Endodermal cell (in vitro differentiated cells): ENCODE measurements around the gene TNF. TPM values are rescaled to one million over a fixed set of nuclear protein-coding genes. Genes with fewer than 3 reads are reported as not detected.

ENCODE experiments used
- DNase-seq: peaks from one replicate; pipeline ENCODE4 v3.0.0-alpha.2; 2017
- H3K27ac ChIP-seq: 2 replicates; pipeline ENCODE4 v1.5.1; 2013; ENCODE audit warnings: mild to moderate bottlenecking, low read depth, low read length, moderate library complexity
- H3K27me3 ChIP-seq: 2 replicates; pipeline ENCODE4 v1.6.1; 2013; ENCODE audit warnings: mild to moderate bottlenecking, low read length, moderate library complexity; ENCODE audit not compliant: insufficient read depth, control insufficient read depth, poor library complexity, severe bottlenecking
- H3K36me3 ChIP-seq: 2 replicates; pipeline ENCODE4 v1.7.0; 2013; ENCODE audit warnings: mild to moderate bottlenecking, low read length, moderate library complexity; ENCODE audit not compliant: control insufficient read depth, insufficient read depth
- H3K4me1 ChIP-seq: one replicate; pipeline ENCODE4 v1.7.0; 2013; ENCODE audit warnings: low read length; ENCODE audit not compliant: control insufficient read depth, insufficient read depth
- H3K4me3 ChIP-seq: 2 replicates; pipeline ENCODE4 v1.5.1; 2013; ENCODE audit warnings: mild to moderate bottlenecking, low read length, moderate library complexity
- H3K9ac ChIP-seq: 2 replicates; pipeline ENCODE4 v1.6.1; 2013; ENCODE audit warnings: mild to moderate bottlenecking, low read length, moderate library complexity; ENCODE audit not compliant: poor library complexity, severe bottlenecking; ENCODE audit errors: extremely low read depth
- H3K9me3 ChIP-seq: 2 replicates; pipeline ENCODE4 v1.6.1; 2013; ENCODE audit warnings: mild to moderate bottlenecking, low read length, moderate library complexity; ENCODE audit not compliant: control insufficient read depth
- H3K27ac Mint-ChIP-seq: 2 replicates; pipeline ENCODE4 v1.8.0; 2020; ENCODE audit warnings: mixed read lengths
- H3K27me3 Mint-ChIP-seq: 2 replicates; pipeline ENCODE4 v1.8.0; 2021; ENCODE audit warnings: mild to moderate bottlenecking, mixed read lengths; ENCODE audit not compliant: insufficient read depth
- H3K36me3 Mint-ChIP-seq: 2 replicates; pipeline ENCODE4 v1.8.0; 2020; ENCODE audit warnings: low read depth, mixed read lengths
- H3K4me1 Mint-ChIP-seq: 2 replicates; pipeline ENCODE4 v1.8.0; 2020; ENCODE audit warnings: mixed read lengths
- H3K4me3 Mint-ChIP-seq: 2 replicates; pipeline ENCODE4 v1.8.0; 2020; ENCODE audit warnings: mild to moderate bottlenecking, moderate library complexity, mixed read lengths
- H3K9me3 Mint-ChIP-seq: 2 replicates; pipeline ENCODE4 v1.8.0; 2020; ENCODE audit warnings: mild to moderate bottlenecking, mixed read lengths
- WGBS, 2 experiments: methylation state at CpG; one replicate each; pipeline versions ENCODE4 v1.1.5 to v1.1.7; 2013; ENCODE audit warnings: missing lambda C conversion rate in 2 of 2, mixed read lengths in 1 of 2; ENCODE audit not compliant: insufficient coverage in 1 of 2, insufficient read length in 1 of 2; 5-methylcytosine and 5-hydroxymethylcytosine counted together
- total RNA-seq, 2 donors: library from RNA; stranded (reverse); fragmentation: NEBNext Ultra II Directional in 1 of 2; extraction: Animal tissue kit (Norgen Biotek cat#: 25700) in 1 of 2; gene quantifications; 2 replicates in 1 of 2; 3 replicates in 1 of 2; pipeline ENCODE4 v1.2.1, GENCODE V29; 2021
- TF ChIP-seq, protein P1 (sequence below): fragments of 200-600 bp; sonication (generic); conservative IDR thresholded peaks from 2 replicates; pipeline ENCODE4 v1.5.0; 2021; ENCODE audit warnings: antibody characterized with exemption, mild to moderate bottlenecking

The TNF gene
- total RNA-seq, 2 donors from 2014 or later: not detected

DNA sequence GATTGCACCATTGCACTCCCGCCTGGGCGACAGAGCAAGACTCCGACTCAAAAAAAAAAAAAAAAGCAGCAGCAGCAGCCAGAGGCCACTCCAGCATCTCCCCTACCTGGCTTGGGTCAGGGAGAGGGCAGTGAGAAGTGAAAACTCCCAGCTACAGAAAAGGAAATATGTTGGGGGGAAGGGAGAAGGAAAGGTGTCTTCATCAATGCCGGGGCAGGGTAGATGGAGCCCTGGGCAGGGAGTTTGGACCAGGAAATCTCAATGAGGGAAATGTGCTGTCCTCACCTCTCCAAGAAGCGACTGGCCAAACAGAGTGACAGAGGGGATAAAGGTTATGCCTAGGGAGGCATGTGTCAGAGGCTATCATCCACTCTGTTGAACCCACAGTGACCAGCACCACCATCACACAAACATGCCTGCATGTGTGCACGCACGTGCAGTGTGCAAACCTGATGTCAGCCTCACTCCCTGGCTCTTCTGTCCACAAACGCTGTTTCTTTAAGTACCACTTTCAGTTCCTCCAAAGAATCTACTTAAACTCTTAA is 38.8 kb downstream of the TNF start:
- H3K4me3 ChIP-seq: no peak overlapping the region
- H3K9ac ChIP-seq: no peak overlapping the region
- H3K4me3 Mint-ChIP-seq: no peak overlapping the region
- no peak overlapping the region for H3K27ac ChIP-seq
- no peaks in the 10 kb centered on the region for H3K36me3 Mint-ChIP-seq
- H3K36me3 ChIP-seq: no peaks in the 10 kb centered on the region
- no peak for DNase-seq
- H3K27me3 ChIP-seq: no peaks in the 10 kb centered on the region
- no peaks in the 10 kb centered on the region for H3K9me3 ChIP-seq
- H3K4me1 Mint-ChIP-seq: peaks cover 16% of the 10 kb centered on the region
- H3K4me1 ChIP-seq: no peaks in the 10 kb centered on the region
- TF ChIP-seq, protein P1, sequence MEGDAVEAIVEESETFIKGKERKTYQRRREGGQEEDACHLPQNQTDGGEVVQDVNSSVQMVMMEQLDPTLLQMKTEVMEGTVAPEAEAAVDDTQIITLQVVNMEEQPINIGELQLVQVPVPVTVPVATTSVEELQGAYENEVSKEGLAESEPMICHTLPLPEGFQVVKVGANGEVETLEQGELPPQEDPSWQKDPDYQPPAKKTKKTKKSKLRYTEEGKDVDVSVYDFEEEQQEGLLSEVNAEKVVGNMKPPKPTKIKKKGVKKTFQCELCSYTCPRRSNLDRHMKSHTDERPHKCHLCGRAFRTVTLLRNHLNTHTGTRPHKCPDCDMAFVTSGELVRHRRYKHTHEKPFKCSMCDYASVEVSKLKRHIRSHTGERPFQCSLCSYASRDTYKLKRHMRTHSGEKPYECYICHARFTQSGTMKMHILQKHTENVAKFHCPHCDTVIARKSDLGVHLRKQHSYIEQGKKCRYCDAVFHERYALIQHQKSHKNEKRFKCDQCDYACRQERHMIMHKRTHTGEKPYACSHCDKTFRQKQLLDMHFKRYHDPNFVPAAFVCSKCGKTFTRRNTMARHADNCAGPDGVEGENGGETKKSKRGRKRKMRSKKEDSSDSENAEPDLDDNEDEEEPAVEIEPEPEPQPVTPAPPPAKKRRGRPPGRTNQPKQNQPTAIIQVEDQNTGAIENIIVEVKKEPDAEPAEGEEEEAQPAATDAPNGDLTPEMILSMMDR: no peak
- 86 to 92% methylated on average over 3 to 8 of the region's 8 CpGs for WGBS, 2 experiments
- no peak overlapping the region for H3K27ac Mint-ChIP-seq
- H3K9me3 Mint-ChIP-seq: no peaks in the 10 kb centered on the region
- no peaks in the 10 kb centered on the region for H3K27me3 Mint-ChIP-seq

DNA sequence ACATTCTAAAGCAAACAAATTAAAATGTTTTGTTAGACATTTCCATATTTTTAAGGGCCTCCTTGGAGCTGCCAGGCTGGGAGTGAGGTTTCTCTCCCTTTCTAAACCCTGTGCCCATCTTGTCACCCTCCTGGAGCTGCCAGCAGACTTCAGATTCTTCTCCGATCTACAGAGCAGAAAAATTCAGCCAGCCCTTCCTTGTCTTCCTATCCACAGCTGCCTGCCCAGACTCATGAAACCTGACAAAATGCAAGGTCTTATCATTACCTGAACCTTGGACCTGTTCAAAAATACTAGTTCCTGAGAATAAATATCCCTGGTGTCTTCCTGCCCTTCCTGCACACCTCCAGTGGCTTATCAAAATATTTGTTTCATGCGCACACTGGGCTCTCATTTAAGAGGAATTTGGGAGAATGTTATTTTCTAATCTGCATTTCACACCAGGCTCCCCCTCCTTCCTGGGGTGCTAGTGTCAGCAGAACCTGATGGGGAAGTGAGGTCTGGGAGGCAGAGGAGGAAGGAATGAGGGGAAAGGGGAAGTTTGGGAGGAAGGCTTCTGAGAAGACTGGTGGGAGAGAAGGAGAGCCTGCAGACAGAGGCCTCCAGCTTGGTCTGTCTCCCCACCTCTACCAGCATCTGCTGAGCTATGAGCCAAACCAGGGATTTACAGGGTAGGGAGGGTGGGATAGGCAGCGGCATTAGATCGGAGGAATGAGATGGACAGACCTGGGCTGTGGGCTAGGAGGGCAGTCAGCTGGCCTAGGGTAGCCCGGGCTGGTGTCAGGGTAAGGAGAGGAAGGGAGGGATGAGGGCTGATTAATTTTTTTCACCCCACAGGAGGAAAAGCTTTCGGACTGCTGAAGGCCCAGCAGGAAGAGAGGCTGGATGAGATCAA is 39.6 kb downstream of the TNF start, which contains the start of gene AIF1:
AIF1 (plus strand) TSS at position 551 of the 895 bp plus-strand sequence; CDS start at position 647, 96 bp downstream.
- Mint-ChIP-seq H3K27me3 (no peaks in the 10 kb centered on the region), H3K36me3 (no peaks in the 10 kb centered on the region), H3K27ac (peak within 1 kb of the TSS; percentile 29), H3K4me1 (peaks cover 16% of the 10 kb centered on the region), H3K4me3 (no peak within 1 kb of the TSS), H3K9me3 (no peaks in the 10 kb centered on the region)
- H3K4me3 ChIP-seq: no peak within 1 kb of the TSS
- no peaks in the 10 kb centered on the region for H3K27me3 ChIP-seq
- TF ChIP-seq, protein P1: no peak
- no peaks in the 10 kb centered on the region for H3K36me3 ChIP-seq
- no peak for DNase-seq
- no peaks in the 10 kb centered on the region for H3K9me3 ChIP-seq
- no peak within 1 kb of the TSS for H3K9ac ChIP-seq
- WGBS, 2 experiments: 91 to 92% methylated on average over 2 to 6 of the region's 6 CpGs
- H3K27ac ChIP-seq: no peak within 1 kb of the TSS
- H3K4me1 ChIP-seq: no peaks in the 10 kb centered on the region

DNA sequence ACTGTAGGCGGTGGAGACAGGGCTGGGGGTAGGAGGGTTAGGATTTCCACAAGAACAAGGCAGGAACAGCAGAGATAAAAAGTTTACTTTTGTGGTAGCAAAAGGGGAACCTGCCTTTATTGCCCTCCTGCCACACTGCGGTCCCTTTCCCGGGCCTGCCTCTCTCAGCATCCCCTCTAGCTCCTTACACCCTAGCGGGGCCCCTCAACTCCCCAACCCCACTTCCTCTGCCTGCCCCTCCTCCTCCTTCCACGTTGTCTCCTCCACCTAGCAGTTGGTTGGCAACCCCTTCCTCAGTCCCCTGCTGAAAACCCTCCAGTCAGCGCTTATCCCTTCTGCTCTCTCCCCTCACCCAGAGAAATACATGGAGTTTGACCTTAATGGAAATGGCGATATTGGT is 40.4 kb downstream of the TNF start:
- Histone ChIP-seq H3K4me3 (no peak overlapping the region), H3K9ac (no peak overlapping the region), H3K9me3 (no peaks in the 10 kb centered on the region), H3K4me1 (no peaks in the 10 kb centered on the region), H3K36me3 (no peaks in the 10 kb centered on the region), H3K27ac (no peak overlapping the region), H3K27me3 (no peaks in the 10 kb centered on the region)
- Mint-ChIP-seq H3K4me1 (peaks cover 16% of the 10 kb centered on the region), H3K9me3 (no peaks in the 10 kb centered on the region), H3K27ac (peak overlapping the region; percentile 29), H3K27me3 (no peaks in the 10 kb centered on the region), H3K4me3 (no peak overlapping the region), H3K36me3 (no peaks in the 10 kb centered on the region)
- TF ChIP-seq, protein P1: no peak
- DNase-seq: no peak
- WGBS, 2 experiments: 80 to 87% methylated on average over 4 to 7 of the region's 7 CpGs
